ENCODE data around the gene SELENOO. TPM values are rescaled to one million over a fixed set of nuclear protein-coding genes. Genes with fewer than 3 reads are reported as not detected.

Gene SELENOO
- total RNA-seq, 1 donor from 2014 or later, result 17.6 TPM

DNA sequence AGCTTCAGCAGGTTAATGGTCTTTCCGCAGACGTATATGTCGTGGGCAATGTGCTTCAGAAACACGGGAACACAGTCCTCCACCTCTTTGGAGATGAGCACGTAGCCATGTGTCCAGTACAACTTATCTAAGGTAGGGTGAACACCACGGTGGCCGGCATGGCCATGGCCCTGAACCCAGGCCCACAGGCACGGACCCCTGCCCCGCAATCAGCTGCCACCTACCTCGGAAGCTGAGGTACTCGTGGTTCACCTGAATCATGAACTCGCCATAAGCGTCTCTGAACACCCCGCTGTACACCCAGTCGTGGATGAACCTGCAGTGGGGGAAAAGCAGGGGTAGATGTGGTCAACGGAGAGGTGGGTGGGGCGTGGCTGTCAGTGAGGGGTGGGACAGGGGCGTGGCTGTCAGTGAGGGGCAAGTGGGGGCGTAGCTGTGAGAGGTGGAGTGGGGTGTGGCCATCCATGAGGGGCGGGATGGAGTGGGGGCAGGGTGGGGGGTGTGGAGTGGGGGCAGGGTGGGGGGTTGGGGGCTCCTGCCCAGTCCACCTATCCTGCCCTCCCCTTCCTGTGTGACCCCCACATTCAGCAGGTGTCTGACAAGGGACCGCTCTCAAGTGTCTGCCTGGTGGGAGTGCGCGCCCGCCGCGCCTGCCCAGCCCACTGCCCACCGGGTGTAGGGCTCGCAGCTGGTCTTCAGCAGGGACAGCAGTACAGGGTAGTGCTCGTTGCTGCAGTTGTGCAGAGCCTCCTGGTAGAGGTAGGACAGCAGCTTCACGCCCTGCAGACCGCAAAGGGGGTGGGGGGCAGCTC is 25.5 kb downstream of the SELENOO start:
- ATAC-seq, result no peak
- Histone ChIP-seq H3K27me3 (no peaks in the 10 kb centered on the region), H3K4me3 (no peak overlapping the region), H3K9me3 (no peaks in the 10 kb centered on the region), H3K36me3 (peaks cover 69% of the 10 kb centered on the region), H3K27ac (no peak overlapping the region), H3K4me1 (no peaks in the 10 kb centered on the region)
- TF ChIP-seq, protein P1, sequence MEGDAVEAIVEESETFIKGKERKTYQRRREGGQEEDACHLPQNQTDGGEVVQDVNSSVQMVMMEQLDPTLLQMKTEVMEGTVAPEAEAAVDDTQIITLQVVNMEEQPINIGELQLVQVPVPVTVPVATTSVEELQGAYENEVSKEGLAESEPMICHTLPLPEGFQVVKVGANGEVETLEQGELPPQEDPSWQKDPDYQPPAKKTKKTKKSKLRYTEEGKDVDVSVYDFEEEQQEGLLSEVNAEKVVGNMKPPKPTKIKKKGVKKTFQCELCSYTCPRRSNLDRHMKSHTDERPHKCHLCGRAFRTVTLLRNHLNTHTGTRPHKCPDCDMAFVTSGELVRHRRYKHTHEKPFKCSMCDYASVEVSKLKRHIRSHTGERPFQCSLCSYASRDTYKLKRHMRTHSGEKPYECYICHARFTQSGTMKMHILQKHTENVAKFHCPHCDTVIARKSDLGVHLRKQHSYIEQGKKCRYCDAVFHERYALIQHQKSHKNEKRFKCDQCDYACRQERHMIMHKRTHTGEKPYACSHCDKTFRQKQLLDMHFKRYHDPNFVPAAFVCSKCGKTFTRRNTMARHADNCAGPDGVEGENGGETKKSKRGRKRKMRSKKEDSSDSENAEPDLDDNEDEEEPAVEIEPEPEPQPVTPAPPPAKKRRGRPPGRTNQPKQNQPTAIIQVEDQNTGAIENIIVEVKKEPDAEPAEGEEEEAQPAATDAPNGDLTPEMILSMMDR (IDR thresholded peaks at IDR 0.05), result no peak
- DNase-seq, result no peak
- intact Hi-C loops (cut with DNase I), result no loop called here

DNA sequence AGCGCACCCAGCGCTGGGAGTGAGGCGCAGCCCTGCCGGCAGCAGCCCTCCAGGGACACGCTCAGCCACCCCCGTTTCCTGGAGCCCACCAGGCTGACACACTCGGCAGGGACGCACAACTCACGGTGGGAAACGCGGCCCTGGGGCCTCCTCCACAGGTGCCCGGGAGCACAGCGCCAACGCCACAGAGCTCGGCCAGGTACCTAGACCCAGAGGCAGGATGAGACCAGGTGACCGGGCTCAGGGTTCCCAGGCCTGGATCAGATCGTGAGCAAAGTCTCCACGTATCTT is 26.0 kb downstream of the SELENOO start:
- Histone ChIP-seq H3K27ac (no peak overlapping the region), H3K4me1 (no peaks in the 10 kb centered on the region), H3K27me3 (no peaks in the 10 kb centered on the region), H3K4me3 (no peak overlapping the region), H3K9me3 (no peaks in the 10 kb centered on the region), H3K36me3 (peaks cover 64% of the 10 kb centered on the region)
- intact Hi-C loops (cut with DNase I), result no loop called here
- DNase-seq, result no peak
- TF ChIP-seq, protein P1 (IDR thresholded peaks at IDR 0.05), result no peak
- no peak for ATAC-seq

DNA sequence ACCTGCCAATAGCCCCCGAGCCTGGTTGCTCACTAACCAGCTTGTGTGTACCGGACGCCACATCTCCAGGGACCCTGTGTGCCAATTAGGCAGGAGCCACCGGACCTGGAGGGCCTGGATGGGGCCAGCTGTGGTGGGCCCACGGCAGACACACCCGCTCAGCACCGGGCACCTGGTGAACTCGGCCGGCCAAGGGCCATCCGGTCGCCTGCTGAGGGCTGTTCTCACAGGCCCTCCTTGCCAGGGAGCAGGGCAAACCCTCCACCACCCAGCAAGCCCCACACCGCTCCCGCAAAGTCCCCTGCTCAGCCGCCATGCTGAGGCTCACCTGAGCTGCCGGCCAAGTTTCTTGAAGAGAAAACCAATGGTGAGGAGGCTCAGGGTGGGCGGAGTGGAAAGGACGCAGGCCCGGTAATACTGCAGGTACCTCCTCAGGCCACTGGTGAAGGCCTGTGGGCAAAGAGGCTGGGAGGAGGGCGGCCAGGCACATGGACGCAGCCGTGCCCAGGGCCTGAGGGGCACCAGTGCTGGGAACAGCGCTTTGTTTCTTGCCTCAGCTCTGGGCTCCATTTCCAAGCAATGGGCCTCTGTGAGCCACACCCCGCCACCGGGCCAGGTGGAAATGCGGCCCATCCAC is 26.9 kb downstream of the SELENOO start:
- H3K36me3 ChIP-seq, result peaks cover 63% of the 10 kb centered on the region
- TF ChIP-seq, protein P1 (IDR thresholded peaks at IDR 0.05), result no peak
- no peak for ATAC-seq
- H3K9me3 ChIP-seq, result no peaks in the 10 kb centered on the region
- H3K27me3 ChIP-seq, result no peaks in the 10 kb centered on the region
- DNase-seq, result no peak
- no peak overlapping the region for H3K27ac ChIP-seq
- no peak overlapping the region for H3K4me3 ChIP-seq
- H3K4me1 ChIP-seq, result no peaks in the 10 kb centered on the region
- intact Hi-C loops (cut with DNase I), result no loop called here

DNA sequence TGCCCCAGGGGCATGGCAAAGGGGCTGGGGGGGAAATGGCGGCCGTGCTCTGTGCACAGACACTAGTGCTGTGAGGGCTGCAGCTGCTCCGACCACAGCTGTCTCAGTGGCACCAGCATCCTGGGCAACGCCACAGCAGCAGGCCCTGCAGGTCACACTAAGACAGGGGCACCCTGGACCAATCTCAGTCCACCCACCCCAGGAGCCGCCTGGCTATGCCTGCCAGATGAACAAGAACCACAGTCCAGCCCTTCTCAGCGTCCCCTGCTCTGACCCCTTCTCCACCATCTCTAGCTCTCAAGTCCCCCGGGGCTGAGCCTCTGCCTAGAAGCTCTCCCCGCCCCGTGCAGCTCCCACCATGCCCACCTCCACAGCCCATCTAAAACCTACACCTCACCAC is 27.6 kb downstream of the SELENOO start:
- DNase-seq, result no peak
- H3K9me3 ChIP-seq, result no peaks in the 10 kb centered on the region
- no peaks in the 10 kb centered on the region for H3K27me3 ChIP-seq
- no peak overlapping the region for H3K4me3 ChIP-seq
- no peak for ATAC-seq
- H3K27ac ChIP-seq, result no peak overlapping the region
- intact Hi-C loops (cut with DNase I), result no loop called here
- TF ChIP-seq, protein P1 (IDR thresholded peaks at IDR 0.05), result no peak
- peaks cover 63% of the 10 kb centered on the region for H3K36me3 ChIP-seq
- no peaks in the 10 kb centered on the region for H3K4me1 ChIP-seq

DNA sequence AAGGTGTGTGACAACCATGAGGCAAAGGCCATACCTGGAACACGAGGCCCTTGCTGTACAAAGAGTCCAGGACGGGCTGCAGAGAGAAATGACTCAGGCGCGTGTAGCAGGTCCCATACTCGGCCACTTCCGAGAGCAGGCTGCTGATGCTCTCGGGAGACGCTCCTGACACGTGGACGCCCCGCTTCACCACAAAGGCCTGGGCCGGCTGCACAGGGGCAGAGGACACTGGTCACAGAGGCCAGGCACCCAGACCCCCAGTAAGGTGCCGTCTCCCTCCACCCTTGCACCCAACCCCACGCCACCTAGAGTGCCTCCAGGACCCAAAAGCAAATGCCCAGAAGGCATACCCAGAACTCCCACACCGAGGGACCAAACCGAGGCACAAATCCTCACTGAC is 28.6 kb downstream of the SELENOO start:
- Histone ChIP-seq H3K9me3 (no peaks in the 10 kb centered on the region), H3K27me3 (no peaks in the 10 kb centered on the region), H3K4me3 (no peak overlapping the region), H3K27ac (no peak overlapping the region), H3K36me3 (peaks cover 58% of the 10 kb centered on the region), H3K4me1 (no peaks in the 10 kb centered on the region)
- DNase-seq (no peak), ATAC-seq (no peak)
- intact Hi-C loops (cut with DNase I), result no loop called here
- TF ChIP-seq, protein P1 (IDR thresholded peaks at IDR 0.05), result no peak

Measured in upper lobe of right lung (tissue), 1 donor.